Epithelial cell of prostate (primary cell): ENCODE results near the gene IL12RB1.
"Not testable (repeated sequence)": the region's sequence is repeated elsewhere in the genome, so short reads cannot be mapped to it uniquely, and the experiment has no call there.

Experiments
- DNase-seq: peaks from one replicate; pipeline ENCODE4 v3.0.0-alpha.2; 2011; ENCODE audit warnings: low read depth, low spot score
- H3K27ac ChIP-seq: fragments of 450-650 bp; 2 replicates; pipeline ENCODE4 v1.5.1; 2017; ENCODE audit warnings: mild to moderate bottlenecking

Gene IL12RB1

DNA sequence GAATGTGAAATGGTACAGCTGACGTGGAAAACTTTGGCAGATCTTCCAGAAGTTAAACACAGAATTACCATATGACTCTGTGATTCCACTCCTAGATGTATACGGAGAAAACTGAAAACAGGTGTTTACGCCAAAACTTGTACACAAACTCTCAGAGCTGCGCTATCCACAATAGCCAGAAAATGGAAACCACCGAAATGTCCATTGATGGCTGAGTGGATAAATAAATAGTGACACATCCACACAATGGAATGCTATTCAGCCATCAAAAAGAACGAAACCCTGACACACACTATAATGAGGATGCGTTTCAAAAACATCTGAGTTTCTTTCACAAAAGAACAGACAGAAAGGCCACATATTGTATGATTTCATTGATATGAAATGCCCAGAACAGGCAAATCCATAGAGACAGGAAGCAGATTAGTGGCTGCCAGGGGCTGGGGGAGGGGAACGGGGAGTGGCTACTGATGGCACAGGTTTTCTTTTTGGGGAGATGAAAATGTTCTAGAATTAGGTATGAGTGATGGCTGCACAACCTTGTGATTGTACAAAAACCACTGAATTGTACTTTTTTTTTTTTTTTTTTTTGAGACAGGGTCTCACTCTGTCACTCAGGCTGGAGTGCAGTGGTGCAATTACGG lies 33.0 kb downstream of the IL12RB1 start:
- peak overlapping the region; percentile 7 for H3K27ac ChIP-seq

DNA sequence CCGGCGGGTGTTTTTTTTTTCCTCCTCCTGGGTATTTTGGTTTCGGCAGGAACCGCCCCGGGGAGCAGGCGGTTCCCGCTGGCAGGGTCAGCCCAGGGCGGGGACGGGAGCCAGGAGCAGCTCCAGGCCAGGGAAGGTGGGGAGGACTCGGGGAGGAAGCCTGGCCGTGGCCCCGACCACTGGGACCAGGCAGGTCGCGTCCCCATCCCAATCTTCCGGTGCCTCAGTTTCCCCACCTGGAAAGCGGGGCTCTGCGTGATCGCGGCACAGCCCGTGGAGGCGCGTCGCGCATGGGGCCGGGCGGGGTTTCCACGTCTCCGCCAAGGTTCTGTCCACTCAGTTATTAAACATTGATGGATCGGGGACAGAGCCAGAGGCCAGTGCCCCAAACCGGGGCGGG lies 34.8 kb downstream of the IL12RB1 start:
- no peak overlapping the region for H3K27ac ChIP-seq
- DNase-seq = no peak

More for the DNA sequence above, 33.0 kb downstream of the IL12RB1 start:
- no peak for DNase-seq

DNA sequence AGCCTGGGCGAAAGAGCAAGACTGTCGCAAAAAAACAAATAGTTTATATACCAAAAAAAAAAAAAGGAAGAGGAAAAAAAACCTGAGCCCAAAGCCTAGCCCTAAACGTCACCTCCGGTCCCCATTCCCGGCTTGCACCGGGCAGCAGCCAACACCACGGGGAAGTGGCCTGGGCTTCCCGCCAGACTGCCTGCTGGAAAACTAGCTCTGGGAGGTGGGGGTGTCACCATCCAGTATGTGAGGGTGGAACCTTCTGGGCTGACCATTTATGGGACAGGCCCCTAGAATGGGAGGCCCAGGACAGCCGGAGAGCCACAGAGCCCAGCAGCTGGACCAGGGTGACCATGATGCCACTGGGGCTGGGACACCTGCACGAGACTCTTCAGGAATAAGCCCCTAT lies 37.3 kb downstream of the IL12RB1 start:
- no peak overlapping the region for H3K27ac ChIP-seq
- DNase-seq = no peak

DNA sequence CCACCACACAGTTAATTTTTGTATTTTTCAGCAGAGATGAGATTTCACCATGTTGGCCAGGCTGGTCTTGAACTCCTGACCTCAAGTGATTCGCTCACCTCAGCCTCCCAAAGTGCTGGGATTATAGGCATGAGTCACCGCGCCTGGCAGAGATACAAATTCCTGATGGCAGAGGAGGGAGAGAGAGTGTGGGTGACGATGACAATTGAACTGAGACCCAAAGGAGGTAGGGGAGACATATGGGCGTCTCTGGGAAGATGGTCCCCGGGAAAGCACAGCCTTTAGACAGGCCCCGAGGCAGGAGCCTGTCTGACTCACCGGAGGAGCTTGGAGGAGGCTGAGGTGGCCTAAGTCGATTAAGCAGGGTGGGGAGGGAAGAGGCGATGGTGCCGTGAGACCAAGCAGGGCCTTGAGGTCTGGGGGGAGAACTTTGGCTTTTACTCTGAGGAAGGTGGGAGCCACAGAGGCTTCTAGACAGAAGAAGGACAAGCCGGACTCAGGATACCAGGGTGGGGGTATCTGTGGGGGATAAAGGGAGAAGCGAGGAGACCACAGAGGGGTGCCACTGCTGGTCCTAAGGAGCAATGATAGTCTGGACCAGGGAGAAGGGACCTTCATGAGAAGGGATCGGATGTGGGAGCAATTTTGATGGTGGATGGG lies 40.5 kb downstream of the IL12RB1 start:
- no peak for DNase-seq
- no peak overlapping the region for H3K27ac ChIP-seq

DNA sequence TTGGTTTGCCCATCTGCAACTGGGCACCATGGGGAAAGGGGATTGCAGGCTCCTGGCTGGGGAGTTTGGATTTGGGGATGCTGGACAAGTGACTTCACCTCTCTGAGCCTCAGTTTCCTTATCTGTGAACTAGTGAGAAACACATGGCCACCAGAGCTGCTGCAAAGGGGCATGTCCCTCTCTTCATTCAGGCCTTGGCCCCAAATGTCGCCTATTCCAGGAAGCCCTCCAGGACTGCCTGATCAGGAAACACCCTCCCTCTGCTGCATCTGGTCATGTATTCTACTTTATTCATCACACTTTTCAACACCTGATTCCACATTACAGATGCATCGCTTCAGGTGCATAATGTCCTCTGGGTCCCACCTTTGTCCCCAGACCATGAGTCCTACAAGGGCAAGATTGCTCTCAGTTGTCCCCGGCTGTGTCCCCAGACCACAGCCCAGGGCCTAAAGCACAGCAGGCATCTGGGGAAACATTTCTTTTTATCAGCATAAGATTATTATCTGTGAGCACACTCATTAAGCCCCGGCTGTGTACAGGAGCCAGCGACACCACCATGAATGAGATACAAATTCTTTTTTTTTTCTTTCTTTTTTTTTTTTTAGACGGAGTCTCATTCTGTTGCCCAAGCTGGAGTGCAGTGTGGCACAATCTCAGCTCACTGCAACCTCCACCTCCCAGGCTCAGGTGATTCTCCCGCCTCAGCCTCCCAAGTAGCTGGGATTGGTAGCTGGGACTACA lies 41.3 kb downstream of the IL12RB1 start:
- no peak for DNase-seq

DNA sequence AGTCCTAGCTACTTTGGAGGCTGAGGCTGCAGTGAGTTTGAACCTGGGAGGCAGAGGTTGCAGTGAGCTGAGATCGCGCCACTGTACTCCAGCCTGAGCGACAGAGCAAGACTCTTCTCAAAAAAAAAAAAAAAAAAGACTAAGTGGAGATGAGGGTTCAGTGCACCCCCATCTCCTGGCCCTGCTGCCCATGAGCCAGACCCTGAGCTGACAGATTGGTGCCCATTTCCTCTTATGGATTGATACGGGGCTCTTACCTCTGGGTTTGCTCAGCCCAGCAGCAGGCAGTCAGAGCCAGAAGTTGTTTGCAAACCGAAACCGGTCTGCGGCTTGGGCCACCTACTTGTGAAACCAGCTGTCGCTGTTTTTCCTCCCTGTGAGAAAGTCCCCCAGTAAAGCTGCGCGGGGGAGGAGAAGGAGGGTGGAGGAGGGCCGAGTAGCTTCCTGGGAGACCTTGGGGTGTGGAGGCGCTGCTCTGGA lies 41.9 kb downstream of the IL12RB1 start:
- no peak for DNase-seq
- H3K27ac ChIP-seq = no peak overlapping the region

More for the DNA sequence above, 41.3 kb downstream of the IL12RB1 start:
- no peak overlapping the region for H3K27ac ChIP-seq

DNA sequence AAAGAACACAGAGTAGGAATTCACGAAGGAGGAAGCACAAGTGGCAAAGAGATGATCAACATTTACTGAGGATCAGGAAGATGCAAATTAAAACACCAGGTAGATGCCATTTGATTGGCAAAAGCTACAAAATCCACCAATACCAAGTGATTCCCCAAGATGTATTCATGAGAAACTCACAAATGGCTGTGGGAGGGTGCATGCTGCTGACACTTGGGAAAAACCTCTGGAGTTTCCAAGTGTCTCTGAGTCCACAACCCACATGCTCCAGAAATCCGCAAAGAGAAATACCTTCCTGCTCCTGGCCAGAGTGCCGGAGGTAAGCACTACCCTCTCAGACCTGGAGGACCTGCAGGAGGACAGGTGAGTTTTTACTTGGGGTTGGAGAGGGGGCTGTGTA lies 43.1 kb downstream of the IL12RB1 start:
- no peak overlapping the region for H3K27ac ChIP-seq
- DNase-seq = no peak

DNA sequence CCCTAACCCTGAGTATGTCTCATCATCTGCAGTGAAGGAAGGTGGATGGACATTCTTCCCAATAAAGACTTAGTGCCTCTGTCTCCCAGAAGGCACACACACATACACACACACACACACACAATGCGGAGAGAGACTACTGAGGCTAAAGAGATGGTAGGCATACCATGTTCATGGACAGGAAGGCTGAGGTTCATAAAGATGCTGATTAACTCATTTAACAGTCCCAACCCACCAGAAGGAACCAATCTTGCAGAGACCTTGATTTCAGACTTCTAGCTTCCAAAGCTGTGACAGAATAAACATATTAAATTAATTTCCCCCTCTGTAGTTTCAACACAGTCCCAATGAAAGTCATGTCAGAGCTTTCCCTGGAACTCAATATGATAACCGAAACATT lies 45.7 kb downstream of the IL12RB1 start:
- no peak for DNase-seq
- H3K27ac ChIP-seq = no peak overlapping the region

DNA sequence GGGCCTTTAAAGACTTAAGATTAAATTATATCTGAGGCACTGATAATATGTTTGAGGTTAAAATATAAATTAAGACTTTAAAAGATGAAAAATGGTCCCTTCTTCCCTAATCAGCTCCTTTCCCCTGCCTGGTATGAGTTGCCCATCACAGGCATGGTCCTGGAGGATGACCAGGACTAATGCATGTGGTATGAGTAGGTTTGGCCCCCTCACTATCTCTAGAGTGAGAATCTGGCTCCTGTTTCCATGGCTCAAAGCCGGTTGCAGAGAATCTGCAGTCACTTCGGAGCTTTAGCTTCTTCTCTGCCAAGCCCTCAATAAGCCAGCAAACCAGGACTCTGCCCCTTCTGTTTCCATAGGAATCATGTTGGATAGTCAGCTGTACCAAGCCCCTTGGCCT lies 54.6 kb downstream of the IL12RB1 start:
- not testable (repeated sequence) for H3K27ac ChIP-seq, DNase-seq

DNA sequence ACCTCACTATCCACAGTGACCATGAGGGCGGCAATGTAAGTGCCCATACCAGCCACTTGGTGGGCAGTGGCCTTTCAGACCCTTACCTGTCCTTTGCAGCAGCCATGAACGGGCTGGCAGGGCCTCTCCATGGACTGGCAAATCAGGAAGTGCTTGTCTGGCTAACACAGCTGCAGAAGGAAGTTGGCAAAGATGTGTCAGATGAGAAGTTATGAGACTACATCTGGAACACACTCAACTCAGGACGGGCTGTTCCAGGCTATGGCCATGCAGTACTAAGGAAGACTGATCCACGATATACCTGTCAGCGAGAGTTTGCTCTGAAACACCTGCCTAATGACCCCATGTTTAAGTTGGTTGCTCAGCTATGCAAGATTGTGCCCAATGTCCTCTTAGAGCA lies 55.3 kb downstream of the IL12RB1 start:
- H3K27ac ChIP-seq = peak overlapping the region; percentile 27
- DNase-seq = not testable (repeated sequence)

DNA sequence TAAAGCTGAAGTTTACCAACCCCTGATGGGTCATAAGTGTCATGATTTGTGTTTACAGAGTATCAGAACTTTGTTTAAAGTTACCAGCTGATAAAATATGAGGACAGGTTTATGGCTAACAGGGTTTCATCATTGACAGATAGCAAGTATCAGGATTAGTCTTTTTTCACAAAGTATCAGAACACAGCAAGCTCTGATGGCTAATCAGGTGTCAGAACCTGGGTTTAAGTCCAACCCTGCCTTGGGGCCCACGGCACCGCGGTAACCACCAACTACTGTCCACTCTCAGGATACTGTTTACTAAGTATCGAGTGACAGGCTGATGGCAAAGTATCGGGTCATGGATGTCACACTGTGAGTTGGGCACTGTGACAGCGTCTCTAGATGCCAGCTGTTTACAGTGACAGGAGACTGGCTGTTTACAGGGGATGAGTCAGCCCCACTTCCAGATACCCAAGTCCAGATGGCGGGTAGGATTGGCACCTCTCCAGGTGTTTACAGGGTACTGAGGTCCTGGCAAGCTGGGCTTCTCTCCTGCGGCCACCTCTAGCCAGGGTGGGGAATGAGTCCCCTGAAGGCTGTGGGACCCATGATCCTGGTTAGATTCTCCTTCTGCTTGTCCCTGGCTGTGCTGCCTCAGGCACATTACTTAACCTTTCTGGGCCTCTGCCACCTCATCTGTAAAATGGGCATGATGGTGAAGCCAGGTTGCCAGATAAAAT lies 57.0 kb downstream of the IL12RB1 start:
- peak overlapping the region; percentile 46 for H3K27ac ChIP-seq
- DNase-seq = no peak

DNA sequence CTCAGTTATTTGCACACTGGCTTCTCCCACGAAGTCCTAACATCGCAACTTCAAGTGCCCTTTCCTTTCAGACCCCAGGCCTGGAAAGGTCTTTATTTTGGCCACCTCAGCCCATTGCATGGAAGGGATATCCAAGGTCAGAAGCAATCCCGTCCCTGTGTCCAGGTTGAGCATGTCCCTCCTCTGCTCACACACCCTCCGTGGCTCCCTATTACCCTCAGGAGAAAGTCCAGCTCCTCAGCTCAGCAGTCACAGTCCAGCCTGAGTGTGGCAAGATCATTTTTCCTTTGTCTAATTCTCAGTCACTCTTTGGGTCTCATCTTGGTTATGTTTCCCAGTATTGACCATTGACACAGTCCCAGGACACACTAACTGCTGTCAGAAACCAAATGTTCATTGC lies 59.6 kb downstream of the IL12RB1 start:
- no peak overlapping the region for H3K27ac ChIP-seq

DNA sequence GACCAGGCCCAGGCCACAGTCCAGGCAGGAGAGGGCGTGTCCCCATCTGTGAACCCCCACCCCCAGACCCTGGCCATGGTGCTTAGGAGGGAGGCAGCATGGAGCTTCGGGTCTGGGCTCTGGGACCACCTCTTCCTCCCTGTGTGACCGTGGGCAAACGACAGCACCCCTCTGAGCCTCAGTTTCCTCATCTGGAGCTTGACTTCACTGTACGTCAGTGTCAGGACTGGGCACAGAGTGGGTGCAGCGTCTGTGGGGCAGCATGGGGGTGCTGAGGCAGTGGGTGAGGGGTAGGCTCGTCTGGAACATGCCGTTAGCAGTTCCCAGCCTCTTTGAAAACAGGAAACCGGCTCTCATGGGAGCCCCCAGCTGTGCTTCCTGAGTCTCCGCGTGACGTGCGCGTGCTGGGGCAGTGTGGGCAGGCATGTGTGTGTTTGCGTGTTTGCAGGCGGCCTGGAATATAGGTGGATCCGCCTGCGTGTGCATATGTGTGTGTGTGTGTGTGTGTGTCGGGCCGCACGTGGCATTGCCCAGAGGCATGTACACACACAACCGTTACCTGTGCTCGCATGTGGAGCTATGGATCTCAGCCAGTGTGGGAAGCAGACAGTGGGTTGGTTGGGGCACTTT lies 63.0 kb downstream of the IL12RB1 start:
- H3K27ac ChIP-seq = no peak overlapping the region
- no peak for DNase-seq

More for the DNA sequence above, 59.6 kb downstream of the IL12RB1 start:
- no peak for DNase-seq

DNA sequence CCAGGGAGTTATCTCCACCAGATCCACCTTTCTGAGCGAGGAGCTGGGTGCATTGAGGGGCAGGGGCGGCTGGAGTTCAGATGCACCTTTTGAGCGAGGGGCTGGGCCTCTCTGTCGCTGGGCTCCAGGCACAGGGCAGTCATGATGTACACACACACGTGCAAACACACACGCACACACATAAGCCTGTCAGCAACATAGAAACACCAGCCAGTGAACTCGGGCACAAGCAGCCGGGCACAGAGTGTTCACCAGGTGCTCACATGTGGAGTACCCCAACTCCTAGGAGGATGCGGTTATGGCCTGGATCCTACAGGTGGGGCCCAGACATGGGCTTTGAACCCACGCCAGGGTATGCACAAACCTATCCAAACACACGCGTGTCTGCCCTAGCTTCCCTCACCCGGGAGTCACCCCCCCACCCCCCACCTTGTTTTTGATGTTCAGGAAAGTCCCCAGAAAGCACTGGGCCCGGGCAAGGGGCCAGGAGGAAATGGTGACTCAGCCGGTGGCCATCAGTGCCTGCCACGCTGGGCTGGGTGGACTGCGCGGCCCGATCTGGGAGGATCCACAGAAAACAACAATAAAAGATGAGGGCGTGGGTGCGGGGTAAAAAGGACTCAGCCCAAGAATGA lies 65.5 kb downstream of the IL12RB1 start:
- no peak overlapping the region for H3K27ac ChIP-seq
- no peak for DNase-seq

DNA sequence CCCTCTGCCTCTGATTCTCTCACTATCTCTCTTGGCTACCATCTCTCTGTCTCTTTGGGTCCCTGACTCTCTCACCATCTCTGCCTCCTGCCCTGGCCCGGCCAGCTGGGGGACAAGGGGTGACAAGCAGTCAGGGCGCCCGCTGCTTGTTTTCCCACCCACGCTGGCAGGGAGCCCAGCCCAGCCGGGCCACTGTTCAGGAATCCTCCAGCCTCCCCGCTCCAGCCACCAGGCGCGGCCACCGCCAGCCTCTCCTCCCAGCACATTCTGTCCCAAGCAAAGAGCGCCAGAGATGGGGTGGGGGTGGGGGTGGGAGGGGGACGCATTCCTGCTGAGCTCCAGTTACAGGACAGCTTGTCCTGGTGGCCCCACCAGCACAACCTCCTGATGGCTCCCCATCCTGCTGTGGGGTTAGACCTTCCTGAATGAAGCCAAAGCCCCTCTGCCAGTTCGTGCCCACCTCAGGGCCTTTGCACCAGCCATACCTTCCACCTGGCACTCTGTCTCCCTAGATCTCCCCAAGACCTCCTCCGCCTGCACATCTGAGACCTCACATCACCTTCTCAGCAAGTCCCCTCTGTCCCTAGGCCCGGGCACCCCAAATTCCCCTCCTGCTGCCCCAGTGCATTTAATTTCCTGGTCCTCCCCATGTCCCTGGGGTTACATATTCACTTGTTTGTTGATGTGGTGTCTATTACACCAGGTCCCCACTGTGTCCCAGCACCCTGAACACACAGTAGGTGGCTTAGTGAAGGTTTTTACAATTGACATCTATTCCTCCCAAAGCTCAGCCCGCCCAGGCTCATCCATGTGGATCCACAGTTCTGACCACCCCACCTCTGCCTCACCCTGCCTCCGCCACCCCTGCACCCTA lies 66.3 kb downstream of the IL12RB1 start:
- no peak overlapping the region for H3K27ac ChIP-seq
- no peak for DNase-seq

DNA sequence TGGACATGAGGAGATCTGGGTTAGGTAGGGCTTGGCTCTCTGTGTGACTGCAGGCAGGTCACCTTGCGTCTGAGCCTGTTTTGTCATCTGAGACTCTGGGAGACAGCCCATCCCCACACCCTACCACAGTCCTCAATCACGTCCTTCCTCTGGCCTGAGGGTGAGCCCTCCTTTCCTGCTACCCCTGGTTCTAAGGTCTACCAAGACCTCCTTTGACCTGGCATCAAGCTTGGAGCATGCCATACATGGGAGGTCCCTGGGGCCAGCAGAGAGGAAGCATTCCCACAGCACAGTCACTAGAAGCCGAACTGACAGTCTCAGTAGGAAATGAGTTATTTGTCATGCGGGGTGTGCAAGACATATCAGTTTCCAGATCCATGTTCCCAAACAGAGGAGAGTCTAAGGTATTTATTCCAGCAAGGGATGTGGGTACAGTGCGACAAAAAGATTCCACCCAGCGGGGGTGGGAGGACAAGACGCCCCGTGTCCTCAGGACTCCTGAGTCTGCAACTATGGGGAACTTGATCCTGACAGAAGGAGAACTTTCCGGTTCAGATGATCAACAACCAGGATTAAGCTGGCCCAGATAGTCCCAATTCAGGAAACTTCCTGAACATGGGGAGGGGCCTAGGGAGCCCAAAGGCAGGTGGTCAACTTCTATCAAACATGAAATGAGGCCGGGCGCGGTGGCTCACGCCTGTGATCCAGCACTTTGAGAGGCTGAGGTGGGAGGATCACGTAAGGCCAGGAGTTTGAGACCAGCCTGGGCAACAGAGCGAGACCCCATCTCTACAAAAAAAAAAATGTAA lies 69.3 kb downstream of the IL12RB1 start:
- no peak overlapping the region for H3K27ac ChIP-seq
- DNase-seq = no peak

DNA sequence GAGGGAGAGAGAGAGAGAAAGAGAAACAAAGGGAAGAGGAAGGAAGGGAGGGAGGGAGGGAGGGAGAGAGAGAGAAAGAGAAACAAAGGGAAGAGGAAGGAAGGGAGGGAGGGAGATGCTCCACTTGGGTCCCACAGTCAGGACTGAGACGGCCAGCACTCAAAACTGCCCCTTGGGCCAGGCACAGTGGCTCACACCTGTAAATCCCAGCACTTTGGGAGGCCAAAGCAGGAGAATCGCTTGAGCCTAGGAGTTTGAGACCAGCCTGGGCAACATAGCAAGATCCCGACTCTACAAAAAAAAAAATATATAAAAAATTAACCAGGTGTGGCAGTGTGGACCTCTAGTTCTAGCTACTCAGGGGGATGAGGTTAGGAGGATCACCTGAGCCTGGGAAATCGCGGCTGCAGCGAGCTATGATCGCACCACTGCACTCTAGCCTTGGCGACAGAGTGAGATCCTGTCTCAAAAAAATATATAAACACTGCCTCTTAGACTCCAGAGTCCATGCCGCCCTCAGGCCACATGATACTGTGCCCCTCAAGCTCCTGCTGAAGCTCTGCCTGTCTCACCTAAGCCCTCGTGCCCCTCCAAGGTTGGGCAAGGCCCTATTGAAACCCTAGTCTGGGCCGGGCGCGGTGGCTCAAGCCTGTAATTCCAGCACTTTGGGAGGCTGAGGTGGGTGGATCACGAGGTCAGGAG lies 70.4 kb downstream of the IL12RB1 start:
- H3K27ac ChIP-seq = no peak overlapping the region
- no peak for DNase-seq
